Caco-2 (cell line): Measurements from ENCODE around the gene ZNF432. TPM values are rescaled to one million over a fixed set of nuclear protein-coding genes. Genes with fewer than 3 reads are reported as not detected.
"Not testable (repeated sequence)": the region's sequence is repeated elsewhere in the genome, so short reads cannot be mapped to it uniquely, and the experiment has no call there.

Experiments used
- BruUV-seq: library from RNA; stranded (reverse); fragments of 400-500 nt; replicated peaks from 2 replicates; lab custom pipeline; 2021; lab: Mats Ljungman, UMichigan
- CTCF ChIA-PET: fragments of 300-600 bp; sonication (Branson Sonifier 250); formaldehyde crosslinking; loops from one replicate; lab custom pipeline; 2022; ENCODE audit warnings: antibody characterized with exemption; lab: Charles Lee
- POLR2A ChIA-PET: fragments of 300-600 bp; sonication (Branson Sonifier 250); formaldehyde crosslinking; loops from one replicate; lab custom pipeline; 2022; ENCODE audit warnings: antibody characterized with exemption; lab: Charles Lee
- DNase-seq, 2 experiments: peaks; one replicate each; pipeline versions ENCODE4 v3.0.0 to v3.0.0-alpha.2; 2020 to 2022
- H3K27me3 ChIP-seq: replicated peaks from 2 replicates; pipeline ENCODE4 v1.6.0; 2011; ENCODE audit warnings: low read length; ENCODE audit not compliant: control insufficient read depth, insufficient read depth
- H3K36me3 ChIP-seq: 2 replicates; pipeline ENCODE4 v1.5.1; 2011; ENCODE audit warnings: low read length; ENCODE audit not compliant: control insufficient read depth, insufficient read depth
- H3K4me1 ChIP-seq: fragments of 250-450 bp; sonication (Bioruptor Pico); 2 replicates; pipeline ENCODE4 v1.5.1; 2020; ENCODE audit warnings: mild to moderate bottlenecking
- H3K4me3 ChIP-seq: 2 replicates; pipeline ENCODE4 v1.5.1; 2011; ENCODE audit warnings: low read depth, mild to moderate bottlenecking, control low read depth, low read length
- H3K9me3 ChIP-seq: fragments of 250-450 bp; sonication (Bioruptor Pico); 2 replicates; pipeline ENCODE4 v1.5.1; 2020; ENCODE audit warnings: mild to moderate bottlenecking, moderate library complexity
- H3K27ac Mint-ChIP-seq: one replicate; pipeline ENCODE4 v1.8.0; 2022; ENCODE audit warnings: mixed read lengths; ENCODE audit not compliant: unreplicated experiment
- H3K27me3 Mint-ChIP-seq: one replicate; pipeline ENCODE4 v1.8.0; 2022; ENCODE audit warnings: mixed read lengths; ENCODE audit not compliant: insufficient read depth, unreplicated experiment
- H3K36me3 Mint-ChIP-seq: one replicate; pipeline ENCODE4 v1.8.0; 2022; ENCODE audit warnings: mild to moderate bottlenecking, mixed read lengths; ENCODE audit not compliant: insufficient read depth, unreplicated experiment
- H3K4me1 Mint-ChIP-seq: one replicate; pipeline ENCODE4 v1.8.0; 2022; ENCODE audit warnings: low read depth, mixed read lengths; ENCODE audit not compliant: unreplicated experiment
- H3K4me3 Mint-ChIP-seq: one replicate; pipeline ENCODE4 v1.8.0; 2022; ENCODE audit warnings: mild to moderate bottlenecking, moderate library complexity, mixed read lengths; ENCODE audit not compliant: unreplicated experiment
- H3K9me3 Mint-ChIP-seq: one replicate; pipeline ENCODE4 v1.8.0; 2022; ENCODE audit warnings: mixed read lengths; ENCODE audit not compliant: unreplicated experiment
- CTCF ChIP-seq, 2 experiments: fragments of 200-600 bp in 1 of 2; IDR thresholded peaks; 1 replicate in 1 of 2; 2 replicates in 1 of 2; pipeline versions ENCODE4 v1.5.1 to v1.8.0; 2011 to 2022; ENCODE audit warnings: antibody characterized with exemption in 1 of 2, control low read depth in 1 of 2, inconsistent platforms in 1 of 2, low read depth in 1 of 2, low read length in 1 of 2, mild to moderate bottlenecking in 1 of 2, moderate library complexity in 1 of 2; ENCODE audit not compliant: insufficient read depth in 1 of 2, severe bottlenecking in 1 of 2, unreplicated experiment in 1 of 2
- intact Hi-C: fragments of 100-400 bp; cut with micrococcal nuclease; formaldehyde crosslinking; loops from one replicate; pipeline ENCODE4 v1.10.0; 2022; ENCODE audit not compliant: unreplicated experiment
- total RNA-seq: library from RNA; stranded (reverse); gene quantifications from 2 replicates; pipeline ENCODE4 v1.2.3, GENCODE V29; 2022

The ZNF432 gene
- total RNA-seq, 1 experiment from 2014 or later: 10.5 TPM

GRCh38 chr19:52069653-52070052 is 21.0 kb upstream of the ZNF432 start:
- no peak for DNase-seq
- intact Hi-C loops: no loop called here
- peaks cover 79% of the 10 kb centered on the region for H3K36me3 Mint-ChIP-seq
- H3K4me3 ChIP-seq: no peak overlapping the region
- H3K27ac Mint-ChIP-seq: no peak overlapping the region
- no peaks in the 10 kb centered on the region for H3K4me1 Mint-ChIP-seq
- no TSS peak for BruUV-seq
- no peak for TF ChIP-seq CTCF (IDR thresholded peaks at IDR 0.05; ENCODE audit: insufficient read depth in 1 of 2, low read depth in 1 of 2, low read length in 1 of 2, severe bottlenecking in 1 of 2, unreplicated experiment in 1 of 2)
- no peaks in the 10 kb centered on the region for H3K27me3 ChIP-seq
- H3K4me3 Mint-ChIP-seq: no peak overlapping the region
- H3K9me3 Mint-ChIP-seq: peaks cover 62% of the 10 kb centered on the region
- H3K36me3 ChIP-seq: peaks cover 5% of the 10 kb centered on the region; the same call in 1 of the 2 replicates
- H3K4me1 ChIP-seq: no peaks in the 10 kb centered on the region
- no peaks in the 10 kb centered on the region for H3K27me3 Mint-ChIP-seq
- POLR2A ChIA-PET: no interaction called here
- CTCF ChIA-PET: no interaction called here
- peaks cover 63% of the 10 kb centered on the region for H3K9me3 ChIP-seq

DNA sequence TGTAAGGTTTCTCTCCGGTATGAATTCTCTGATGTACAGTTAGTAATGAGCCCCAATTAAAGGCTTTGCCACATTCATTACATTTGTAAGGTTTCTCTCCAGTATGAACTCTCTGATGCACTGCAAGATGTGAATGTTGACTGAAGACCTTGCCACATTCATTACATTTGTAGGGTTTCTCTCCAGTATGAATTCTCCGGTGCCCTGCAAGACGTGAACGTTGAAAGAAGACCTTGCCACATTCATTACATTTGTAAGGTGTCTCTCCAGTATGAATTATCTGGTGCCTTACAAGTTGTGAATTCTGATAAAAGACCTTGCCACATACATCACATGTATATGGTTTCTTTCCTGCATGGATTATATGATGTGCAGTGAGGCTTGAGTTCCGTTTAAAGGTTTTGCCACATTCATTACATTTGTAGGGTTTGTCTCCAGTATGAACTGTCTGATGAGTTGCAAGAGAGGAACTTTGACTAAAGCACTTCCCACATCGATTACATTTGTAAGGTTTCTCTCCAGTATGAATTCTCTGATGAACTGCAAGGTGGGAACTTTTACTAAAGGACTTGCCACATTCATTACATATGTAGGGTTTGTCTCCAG is 17.7 kb upstream of the ZNF432 start:
- no peak for TF ChIP-seq CTCF (IDR thresholded peaks at IDR 0.05; ENCODE audit: insufficient read depth in 1 of 2, low read depth in 1 of 2, low read length in 1 of 2, severe bottlenecking in 1 of 2, unreplicated experiment in 1 of 2)
- H3K9me3 Mint-ChIP-seq: peaks cover 47% of the 10 kb centered on the region
- ChIA-PET POLR2A (no interaction called here), CTCF (no interaction called here)
- no peaks in the 10 kb centered on the region for H3K27me3 ChIP-seq
- H3K27me3 Mint-ChIP-seq: no peaks in the 10 kb centered on the region
- H3K27ac Mint-ChIP-seq: no peak overlapping the region
- no peak overlapping the region for H3K4me3 Mint-ChIP-seq
- no peaks in the 10 kb centered on the region for H3K4me1 ChIP-seq
- peaks cover 60% of the 10 kb centered on the region for H3K36me3 Mint-ChIP-seq
- H3K4me1 Mint-ChIP-seq: no peaks in the 10 kb centered on the region
- peaks cover 74% of the 10 kb centered on the region for H3K9me3 ChIP-seq
- no peak for DNase-seq
- peaks cover 7% of the 10 kb centered on the region; the same call in 1 of the 2 replicates for H3K36me3 ChIP-seq
- H3K4me3 ChIP-seq: no peak overlapping the region
- intact Hi-C loops: no loop called here
- no TSS peak for BruUV-seq

GRCh38 chr19:52065399-52065798 is 16.8 kb upstream of the ZNF432 start:
- Mint-ChIP-seq H3K36me3 (peaks cover 52% of the 10 kb centered on the region), H3K4me1 (no peaks in the 10 kb centered on the region), H3K4me3 (no peak overlapping the region), H3K27ac (no peak overlapping the region), H3K27me3 (no peaks in the 10 kb centered on the region), H3K9me3 (peaks cover 47% of the 10 kb centered on the region)
- peaks cover 72% of the 10 kb centered on the region for H3K9me3 ChIP-seq
- no peak overlapping the region for H3K4me3 ChIP-seq
- CTCF ChIA-PET: no interaction called here
- POLR2A ChIA-PET: no interaction called here
- H3K36me3 ChIP-seq: peaks cover 6% of the 10 kb centered on the region; the same call in 1 of the 2 replicates
- no peaks in the 10 kb centered on the region for H3K27me3 ChIP-seq
- no peak for TF ChIP-seq CTCF (IDR thresholded peaks at IDR 0.05; ENCODE audit: insufficient read depth in 1 of 2, low read depth in 1 of 2, low read length in 1 of 2, severe bottlenecking in 1 of 2, unreplicated experiment in 1 of 2)
- DNase-seq: no peak
- intact Hi-C loops: no loop called here
- no TSS peak for BruUV-seq
- H3K4me1 ChIP-seq: no peaks in the 10 kb centered on the region

- H3K36me3 Mint-ChIP-seq: peaks cover 45% of the 10 kb centered on the region
These were observed 7.8 kb upstream of the ZNF432 start for GRCh38 chr19:52056480-52056879.

GRCh38 chr19:52051736-52052135 is 3.1 kb upstream of the ZNF432 start:
- BruUV-seq, H3K27me3 Mint-ChIP-seq, H3K27me3 ChIP-seq, POLR2A ChIA-PET, CTCF ChIA-PET, H3K27ac Mint-ChIP-seq, H3K36me3 ChIP-seq, H3K4me3 ChIP-seq, intact Hi-C loops, H3K4me3 Mint-ChIP-seq: not testable (repeated sequence)
- H3K9me3 ChIP-seq: peaks cover 39% of the 10 kb centered on the region
- H3K4me1 ChIP-seq: peaks cover 17% of the 10 kb centered on the region; the same call in 1 of the 2 replicates
- DNase-seq: peak; percentile 32 to 53
- Mint-ChIP-seq H3K36me3 (peaks cover 52% of the 10 kb centered on the region), H3K9me3 (peaks cover 64% of the 10 kb centered on the region), H3K4me1 (peaks cover 26% of the 10 kb centered on the region)

More at GRCh38 chr19:52056480-52056879, 7.8 kb upstream of the ZNF432 start:
- H3K4me3 ChIP-seq, BruUV-seq, POLR2A ChIA-PET, CTCF ChIA-PET, H3K36me3 ChIP-seq, H3K27me3 ChIP-seq, H3K27me3 Mint-ChIP-seq, intact Hi-C loops, H3K4me3 Mint-ChIP-seq: not testable (repeated sequence)
- peaks cover 10% of the 10 kb centered on the region for H3K4me1 Mint-ChIP-seq
- peaks cover 66% of the 10 kb centered on the region for H3K9me3 Mint-ChIP-seq
- H3K27ac Mint-ChIP-seq: peak overlapping the region; percentile 29
- DNase-seq: peak in 1 of 2 experiments; percentile 13
- Histone ChIP-seq H3K4me1 (peaks cover 13% of the 10 kb centered on the region; the same call in 1 of the 2 replicates), H3K9me3 (peaks cover 48% of the 10 kb centered on the region)
